Activated T-cell treated with anti-CD3 and anti-CD28 coated beads, Interleukin-2, amount 50 U/mL, for 48 hours (primary cell): ENCODE measurements around the gene SH3BP1.
A peak's percentile ranks its signal among the peaks of the same experiment; 100 is the strongest.

Experiments used
- DNase-seq, 2 experiments: peaks; one replicate each; pipeline ENCODE4 v3.0.0-alpha.2; 2020

Gene SH3BP1

GRCh38 chr22:37616201-37617083 is 23.0 kb upstream of the SH3BP1 start:
- DNase-seq = no peak

GRCh38 chr22:37617431-37617830 is 22.0 kb upstream of the SH3BP1 start:
- no peak for DNase-seq

- DNase-seq = no peak
Observed at GRCh38 chr22:37618072-37618656, 21.3 kb upstream of the SH3BP1 start.

GRCh38 chr22:37618674-37619073 is 20.8 kb upstream of the SH3BP1 start:
- no peak for DNase-seq

- DNase-seq = no peak
Observed at GRCh38 chr22:37619991-37620390, 19.5 kb upstream of the SH3BP1 start.

GRCh38 chr22:37621352-37621860 is 18.1 kb upstream of the SH3BP1 start:
- DNase-seq = no peak

- DNase-seq = peak; percentile 84 to 85
Observed at GRCh38 chr22:37623075-37624016, 16.1 kb upstream of the SH3BP1 start.

GRCh38 chr22:37624017-37624365 is 15.5 kb upstream of the SH3BP1 start:
- no peak for DNase-seq

GRCh38 chr22:37624876-37625275 is 14.6 kb upstream of the SH3BP1 start:
- DNase-seq = no peak

- DNase-seq = no peak
Observed at GRCh38 chr22:37625737-37626136, 13.7 kb upstream of the SH3BP1 start.

GRCh38 chr22:37626144-37626543 is 13.3 kb upstream of the SH3BP1 start:
- DNase-seq = no peak

GRCh38 chr22:37626556-37627075 is 12.9 kb upstream of the SH3BP1 start:
- no peak for DNase-seq

- DNase-seq = no peak
Observed at GRCh38 chr22:37627121-37627520, 12.3 kb upstream of the SH3BP1 start.

GRCh38 chr22:37627545-37627944 is 11.9 kb upstream of the SH3BP1 start:
- peak; percentile 66 to 71 for DNase-seq

GRCh38 chr22:37628830-37629229 is 10.6 kb upstream of the SH3BP1 start:
- no peak for DNase-seq

- no peak for DNase-seq
Observed at GRCh38 chr22:37629928-37630327, 9.5 kb upstream of the SH3BP1 start.

GRCh38 chr22:37630839-37631435 is 8.5 kb upstream of the SH3BP1 start:
- no peak for DNase-seq

- DNase-seq = no peak
Observed at GRCh38 chr22:37631448-37632173, 7.9 kb upstream of the SH3BP1 start.

GRCh38 chr22:37632174-37633088 is 7.0 kb upstream of the SH3BP1 start:
- peak; percentile 50 to 61 for DNase-seq

GRCh38 chr22:37633089-37633624 is 6.3 kb upstream of the SH3BP1 start:
- DNase-seq = peak; percentile 71 to 75
